GM23338 (cell line): ENCODE measurements around the gene SANBR.

Source experiments
- CREB1 ChIP-seq: fragments of 250-450 bp; sonication (Bioruptor Pico); IDR thresholded peaks from 2 replicates; pipeline ENCODE4 v1.5.0; 2020; ENCODE audit warnings: low read depth, mild to moderate bottlenecking, moderate library complexity
- CTCF ChIP-seq, 2 experiments: fragments of 200-600 bp in 1 of 2; sonication (generic) in 1 of 2; conservative IDR thresholded peaks; 2 replicates each; pipeline versions ENCODE4 v1.5.1 to v1.6.1; 2016 to 2017; ENCODE audit warnings: antibody characterized with exemption in 2 of 2, low read depth in 2 of 2, mild to moderate bottlenecking in 2 of 2, moderate library complexity in 1 of 2
- EZH2 ChIP-seq: fragments of 200-600 bp; sonication (generic); IDR thresholded peaks from one replicate; pipeline ENCODE4 v1.8.0; 2017; ENCODE audit warnings: antibody characterized with exemption, mild to moderate bottlenecking, low read depth; ENCODE audit not compliant: unreplicated experiment
- EZH2phosphoT487 ChIP-seq: fragments of 200-600 bp; sonication (generic); IDR thresholded peaks from one replicate; pipeline ENCODE4 v1.8.1; 2018; ENCODE audit warnings: antibody characterized with exemption; ENCODE audit not compliant: unreplicated experiment
- JUNB ChIP-seq: IDR thresholded peaks from one replicate; pipeline ENCODE4 v1.6.1; 2016; ENCODE audit warnings: antibody characterized with exemption; ENCODE audit not compliant: unreplicated experiment
- POLR2AphosphoS5 ChIP-seq: IDR thresholded peaks from 2 replicates; pipeline ENCODE4 v1.6.1; 2016; ENCODE audit warnings: antibody characterized with exemption, low read depth

- no peak for TF ChIP-seq CTCF (conservative IDR thresholded peaks at IDR 0.05; ENCODE audit: low read depth in 2 of 2)
- TF ChIP-seq EZH2, result no peak
- TF ChIP-seq POLR2AphosphoS5, result no peak
- TF ChIP-seq EZH2phosphoT487, result no peak
- no peak for TF ChIP-seq CREB1
- TF ChIP-seq JUNB, result no peak
These were observed 49.2 kb upstream of the SANBR start for GRCh38 chr2:61016392-61017002.
